ENCODE results near the gene HLA-DMB. TPM values are rescaled to one million over a fixed set of nuclear protein-coding genes. Genes with fewer than 3 reads are reported as not detected.

Gene HLA-DMB
- total RNA-seq, 4 donors from 2014 or later, result 4.3 to 8.1 (median 5.6) TPM

GRCh38 chr6:32920715-32921114, 20.1 kb downstream of the HLA-DMB start:
- DNase-seq (no peak), ATAC-seq (no peak)
- no peak for TF ChIP-seq POLR2A (IDR thresholded peaks at IDR 0.05)
- no peak for TF ChIP-seq CTCF (IDR thresholded peaks at IDR 0.05 in 4 of 5, conservative IDR thresholded peaks at IDR 0.05 in 1 of 5)
- in situ Hi-C loops (cut with MboI; ENCODE audit: low sequenced_read_pairs in 4 of 4) (no loop called here), intact Hi-C loops (cut with DNase I; ENCODE audit: low total_unique reads) (no loop called here)
- H3K36me3 ChIP-seq, result no peaks in the 10 kb centered on the region
- H3K9me3 ChIP-seq, result no peaks in the 10 kb centered on the region
- H3K4me3 ChIP-seq, result no peak overlapping the region
- H3K4me1 ChIP-seq, result no peaks in the 10 kb centered on the region
- no peak overlapping the region for H3K27ac ChIP-seq
- peaks cover 0 to 4% (median 0%) of the 10 kb centered on the region in 3 donors for H3K27me3 ChIP-seq

- intact Hi-C loops (cut with DNase I; ENCODE audit: low total_unique reads) (no loop called here), in situ Hi-C loops (cut with MboI; ENCODE audit: low sequenced_read_pairs in 4 of 4) (no loop called here)
- H3K4me3 ChIP-seq, result no peak overlapping the region
- no peaks in the 10 kb centered on the region for H3K4me1 ChIP-seq
- ATAC-seq (no peak), DNase-seq (no peak)
- H3K36me3 ChIP-seq, result no peaks in the 10 kb centered on the region
- TF ChIP-seq CTCF (IDR thresholded peaks at IDR 0.05 in 4 of 5, conservative IDR thresholded peaks at IDR 0.05 in 1 of 5), result no peak
- TF ChIP-seq POLR2A (IDR thresholded peaks at IDR 0.05), result no peak
- no peaks in the 10 kb centered on the region for H3K9me3 ChIP-seq
- H3K27ac ChIP-seq, result no peak overlapping the region
- H3K27me3 ChIP-seq, result no peaks in the 10 kb centered on the region
Measured at GRCh38 chr6:32912951-32913350, 27.9 kb downstream of the HLA-DMB start.

GRCh38 chr6:32908897-32909296, 31.9 kb downstream of the HLA-DMB start:
- intact Hi-C loops (cut with DNase I; ENCODE audit: low total_unique reads), result no loop called here
- H3K27me3 ChIP-seq, result no peaks in the 10 kb centered on the region
- no peak for ATAC-seq
- in situ Hi-C loops (cut with MboI; ENCODE audit: low sequenced_read_pairs in 4 of 4), result no loop called here
- no peak for DNase-seq
- no peak overlapping the region for H3K4me3 ChIP-seq
- TF ChIP-seq CTCF (IDR thresholded peaks at IDR 0.05 in 4 of 5, conservative IDR thresholded peaks at IDR 0.05 in 1 of 5) (no peak), POLR2A (IDR thresholded peaks at IDR 0.05) (no peak)
- H3K27ac ChIP-seq, result no peak overlapping the region
- H3K36me3 ChIP-seq, result no peaks in the 10 kb centered on the region
- no peaks in the 10 kb centered on the region for H3K9me3 ChIP-seq
- no peaks in the 10 kb centered on the region for H3K4me1 ChIP-seq

DNA sequence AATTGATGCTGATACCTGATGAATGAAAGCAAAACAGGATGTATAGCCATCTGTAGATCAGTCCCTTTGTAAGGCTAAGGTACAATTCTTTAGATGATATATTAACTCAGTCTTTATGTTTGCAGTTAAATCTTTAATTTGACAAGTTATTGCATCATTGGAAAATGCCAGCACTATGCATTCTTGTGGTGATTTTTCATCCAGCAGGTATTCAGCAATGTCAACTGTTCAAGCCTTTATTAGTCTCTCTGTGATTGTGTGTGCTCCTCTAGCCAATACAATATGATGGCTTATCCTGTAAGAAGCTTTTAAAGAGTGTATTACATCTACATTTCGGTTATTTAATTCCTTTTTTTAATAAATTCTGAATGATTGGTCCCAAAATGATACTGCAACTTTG, 34.3 kb downstream of the HLA-DMB start:
- TF ChIP-seq POLR2A (IDR thresholded peaks at IDR 0.05) (no peak), CTCF (IDR thresholded peaks at IDR 0.05 in 4 of 5, conservative IDR thresholded peaks at IDR 0.05 in 1 of 5) (no peak)
- DNase-seq, result no peak
- Histone ChIP-seq H3K27ac (no peak overlapping the region), H3K36me3 (no peaks in the 10 kb centered on the region), H3K4me1 (no peaks in the 10 kb centered on the region), H3K27me3 (no peaks in the 10 kb centered on the region), H3K9me3 (no peaks in the 10 kb centered on the region), H3K4me3 (no peak overlapping the region)
- intact Hi-C loops (cut with DNase I; ENCODE audit: low total_unique reads), result no loop called here
- no peak for ATAC-seq
- in situ Hi-C loops (cut with MboI; ENCODE audit: low sequenced_read_pairs in 4 of 4), result no loop called here

- no peak for ATAC-seq
Measured at GRCh38 chr6:32905078-32905477, 35.8 kb downstream of the HLA-DMB start.

More at GRCh38 chr6:32905078-32905477, 35.8 kb downstream of the HLA-DMB start:
- in situ Hi-C loops (cut with MboI; ENCODE audit: low sequenced_read_pairs in 4 of 4) (no loop called here), intact Hi-C loops (cut with DNase I; ENCODE audit: low total_unique reads) (no loop called here)
- DNase-seq, result no peak
- no peak overlapping the region for H3K4me3 ChIP-seq
- H3K36me3 ChIP-seq, result no peaks in the 10 kb centered on the region
- H3K9me3 ChIP-seq, result no peaks in the 10 kb centered on the region
- H3K4me1 ChIP-seq, result no peaks in the 10 kb centered on the region
- H3K27me3 ChIP-seq, result no peaks in the 10 kb centered on the region
- H3K27ac ChIP-seq, result no peak overlapping the region
- TF ChIP-seq POLR2A (IDR thresholded peaks at IDR 0.05), result no peak
- TF ChIP-seq CTCF (IDR thresholded peaks at IDR 0.05 in 4 of 5, conservative IDR thresholded peaks at IDR 0.05 in 1 of 5), result no peak
